B cell (primary cell): ENCODE data around the gene MARCHF3. TPM values are rescaled to one million over a fixed set of nuclear protein-coding genes. Genes with fewer than 3 reads are reported as not detected.

Experiments
- ATAC-seq: fragments of 200-7000 bp; cut with Tn5 transposase; one replicate; pipeline ENCODE4 v1.10.0; 2021; ENCODE audit warnings: low read depth, mild to moderate bottlenecking, moderate number of reproducible peaks, moderate library complexity
- CTCF ChIA-PET: fragments of 350-600 bp; sonication (Branson Sonifier 250); formaldehyde crosslinking; loops from one replicate; lab custom pipeline; 2021; ENCODE audit warnings: antibody characterized with exemption, inconsistent platforms; lab: Charles Lee
- POLR2A ChIA-PET: fragments of 350-600 bp; sonication (Branson Sonifier 250); formaldehyde crosslinking; loops from one replicate; lab custom pipeline; 2021; ENCODE audit warnings: antibody characterized with exemption; lab: Charles Lee
- DNase-seq: peaks from one replicate; pipeline ENCODE4 v3.0.0; 2013
- H2AFZ ChIP-seq: 2 replicates; pipeline ENCODE4 v1.6.1; 2012; ENCODE audit warnings: mild to moderate bottlenecking, low read depth, low read length; ENCODE audit not compliant: insufficient read depth, poor library complexity, severe bottlenecking
- H3K27ac ChIP-seq, 2 donors: 1 replicate in 1 of 2; 2 replicates in 1 of 2; pipeline ENCODE4 v1.5.1; 2012 to 2013; ENCODE audit warnings: low read length in 2 of 2, mild to moderate bottlenecking in 2 of 2, moderate library complexity in 1 of 2
- H3K27me3 ChIP-seq, 4 experiments: fragments of 200-600 bp in 1 of 4; sonication (generic) in 1 of 4; replicated peaks in 1 of 4; 1 replicate in 2 of 4; 2 replicates in 2 of 4; pipeline versions ENCODE4 v1.6.1 to v1.7.0; 2013 to 2016; ENCODE audit warnings: low read length in 3 of 4, mild to moderate bottlenecking in 2 of 4, mixed read lengths in 1 of 4, moderate library complexity in 1 of 4; ENCODE audit not compliant: insufficient read depth in 4 of 4, control insufficient read depth in 3 of 4; ENCODE audit errors: control extremely low read depth in 1 of 4
- H3K36me3 ChIP-seq, 2 experiments: replicated peaks in 1 of 2; 1 replicate in 1 of 2; 2 replicates in 1 of 2; pipeline versions ENCODE4 v1.6.1 to v1.7.1; 2013; ENCODE audit warnings: low read length in 1 of 2; ENCODE audit not compliant: insufficient read depth in 2 of 2, control insufficient read depth in 1 of 2; ENCODE audit errors: control extremely low read depth in 1 of 2, extremely low read depth in 1 of 2
- H3K4me1 ChIP-seq, 2 donors: fragments of 200-600 bp in 1 of 2; sonication (generic) in 1 of 2; 1 replicate in 1 of 2; 2 replicates in 1 of 2; pipeline versions ENCODE4 v1.5.1 to v1.6.1; 2013 to 2017; ENCODE audit warnings: low read length in 2 of 2; ENCODE audit not compliant: control insufficient read depth in 2 of 2, insufficient read depth in 2 of 2
- H3K4me2 ChIP-seq: replicated peaks from 2 replicates; pipeline ENCODE3; 2012; ENCODE audit warnings: mild to moderate bottlenecking, low read depth, low read length; ENCODE audit not compliant: poor library complexity, severe bottlenecking
- H3K4me3 ChIP-seq, 5 experiments: fragments of 200-600 bp in 1 of 5; sonication (generic) in 1 of 5; 1 replicate in 3 of 5; 2 replicates in 2 of 5; pipeline versions ENCODE4 v1.5.1 to v1.7.0; 2011 to 2016; ENCODE audit warnings: low read length in 4 of 5, mild to moderate bottlenecking in 4 of 5, low read depth in 2 of 5, control low read depth in 1 of 5, moderate library complexity in 1 of 5; ENCODE audit not compliant: insufficient read depth in 1 of 5; ENCODE audit errors: control extremely low read depth in 1 of 5, extremely low read depth in 1 of 5
- H3K79me2 ChIP-seq: fragments of 200-600 bp; sonication (generic); one replicate; pipeline ENCODE4 v1.6.0; 2016; ENCODE audit warnings: low read length; ENCODE audit not compliant: control insufficient read depth, insufficient read depth
- H3K9ac ChIP-seq: fragments of 200-600 bp; sonication (generic); 2 replicates; pipeline ENCODE4 v1.6.1; 2017; ENCODE audit warnings: mild to moderate bottlenecking, low read length, moderate library complexity
- H3K9me3 ChIP-seq, 3 donors: one replicate each; pipeline versions ENCODE4 v1.6.1 to v1.7.1; 2013; ENCODE audit warnings: low read length in 2 of 3; ENCODE audit not compliant: control insufficient read depth in 2 of 3, insufficient read depth in 1 of 3; ENCODE audit errors: control extremely low read depth in 1 of 3
- H4K20me1 ChIP-seq: 2 replicates; pipeline ENCODE4 v1.6.0; 2012; ENCODE audit warnings: mild to moderate bottlenecking, low read length; ENCODE audit not compliant: insufficient read depth, control insufficient read depth, poor library complexity, severe bottlenecking
- H3K27ac Mint-ChIP-seq: one replicate; pipeline ENCODE4 v1.8.0; 2021; ENCODE audit warnings: mixed read lengths
- H3K27me3 Mint-ChIP-seq: one replicate; pipeline ENCODE4 v1.8.0; 2021; ENCODE audit warnings: mixed read lengths
- H3K4me1 Mint-ChIP-seq: one replicate; pipeline ENCODE4 v1.8.0; 2021; ENCODE audit warnings: mixed read lengths
- H3K4me3 Mint-ChIP-seq: one replicate; pipeline ENCODE4 v1.8.0; 2021; ENCODE audit warnings: mixed read lengths
- H3K9me3 Mint-ChIP-seq: one replicate; pipeline ENCODE4 v1.8.0; 2022; ENCODE audit warnings: mixed read lengths; ENCODE audit not compliant: insufficient read depth
- CTCF ChIP-seq: fragments of 200-600 bp; IDR thresholded peaks from one replicate; pipeline ENCODE4 v1.8.0; 2022; ENCODE audit warnings: antibody characterized with exemption, mild to moderate bottlenecking
- EZH2 ChIP-seq: IDR thresholded peaks from 2 replicates; pipeline ENCODE4 v1.6.1; 2012; ENCODE audit warnings: borderline replicate concordance, low read depth, mild to moderate bottlenecking, moderate library complexity, low read length; ENCODE audit not compliant: insufficient read depth, poor library complexity, severe bottlenecking
- WGBS: methylation state at CpG from one replicate; pipeline ENCODE4 v1.1.5; 2013; ENCODE audit warnings: missing lambda C conversion rate; ENCODE audit not compliant: insufficient coverage; 5-methylcytosine and 5-hydroxymethylcytosine counted together
- intact Hi-C: fragments of 100-400 bp; cut with micrococcal nuclease; formaldehyde crosslinking; loops from one replicate; pipeline ENCODE4 v1.10.0; 2022
- polyA plus RNA-seq: library from polyadenylated mRNA; depleted of rRNA; stranded (reverse); fragments of >200 nt; gene quantifications from 2 replicates; pipeline ENCODE4 v1.2.3, GENCODE V29; 2012
- total RNA-seq, 2 donors: library from RNA; stranded (reverse); fragments of 120-200 nt in 1 of 2; gene quantifications; 1 replicate in 1 of 2; 2 replicates in 1 of 2; pipeline versions ENCODE4 v1.2.3 to v1.2.4, GENCODE V29; 2013 to 2022

Gene MARCHF3
- total and polyA plus RNA-seq, 2 donors (not counting 1 experiment from before 2014, with no cell fraction given), result 31.6 to 35.0 TPM

- no peak overlapping the region for H3K4me3 ChIP-seq
- peaks cover 0 to 5% (median 0%) of the 10 kb centered on the region in 3 donors for H3K9me3 ChIP-seq
- H3K36me3 ChIP-seq, result peaks cover 0 to 6% of the 10 kb centered on the region in 2 experiments
- ChIA-PET CTCF (interaction anchor here (0.9 to 1.3 kb wide), 4 partner anchors 10 to 28 kb away, joined by 3 to 4 read pairs (median 3); no protein-coding TSS in a partner anchor), POLR2A (no interaction called here)
- peaks cover 96% of the 10 kb centered on the region for H3K79me2 ChIP-seq
- no peak for DNase-seq
- TF ChIP-seq CTCF (no peak), EZH2 (no peak)
- no peaks in the 10 kb centered on the region for H3K27me3 ChIP-seq
- Mint-ChIP-seq H3K27me3 (no peaks in the 10 kb centered on the region), H3K4me3 (peak overlapping the region; percentile 9), H3K27ac (peak overlapping the region; percentile 32), H3K9me3 (no peaks in the 10 kb centered on the region), H3K4me1 (peaks cover 71% of the 10 kb centered on the region)
- H4K20me1 ChIP-seq, result no peaks in the 10 kb centered on the region
- H3K4me2 ChIP-seq, result peak overlapping the region; percentile 37
- H3K27ac ChIP-seq, result peak overlapping the region in 1 of 2 donors; percentile 63
- ATAC-seq, result no peak
- intact Hi-C loops, result loop anchor here (2.0 kb wide), 1 partner anchor 14 kb away; no protein-coding TSS in a partner anchor
- 100% methylated on average over 2 of the region's 3 CpGs for WGBS
- peaks cover 36 to 44% of the 10 kb centered on the region in 2 donors for H3K4me1 ChIP-seq
- H3K9ac ChIP-seq, result no peak overlapping the region
- no peak overlapping the region for H2AFZ ChIP-seq
Observed at GRCh38 chr5:126998895-126999570, 31.3 kb downstream of the MARCHF3 start.

GRCh38 chr5:126998201-126998631 is 32.1 kb downstream of the MARCHF3 start:
- intact Hi-C loops, result loop anchor here (2.0 kb wide), 1 partner anchor 15 kb away; no protein-coding TSS in a partner anchor
- no CpG with 5 or more reads among the region's 2 CpGs for WGBS
- H3K9me3 Mint-ChIP-seq, result no peaks in the 10 kb centered on the region
- DNase-seq (peak; percentile 29), ATAC-seq (peak; percentile 66)
- peaks cover 71% of the 10 kb centered on the region for H3K4me1 Mint-ChIP-seq
- peaks cover 0 to 6% of the 10 kb centered on the region in 2 experiments for H3K36me3 ChIP-seq
- CTCF ChIA-PET, result interaction anchor here (1.0 to 1.3 kb wide), 3 partner anchors 9 to 29 kb away, joined by 3 to 4 read pairs (median 3); no protein-coding TSS in a partner anchor
- no peaks in the 10 kb centered on the region for H3K9me3 ChIP-seq
- peak overlapping the region; percentile 3 for H3K4me3 Mint-ChIP-seq
- POLR2A ChIA-PET, result no interaction called here
- H3K4me3 ChIP-seq, result peak overlapping the region in 1 of 5 experiments; percentile 6
- peak overlapping the region; percentile 17 to 63 for H3K27ac ChIP-seq
- no peaks in the 10 kb centered on the region for H4K20me1 ChIP-seq
- peaks cover 98% of the 10 kb centered on the region for H3K79me2 ChIP-seq
- H3K4me1 ChIP-seq, result peaks cover 37 to 46% of the 10 kb centered on the region in 2 donors
- no peaks in the 10 kb centered on the region for H3K27me3 Mint-ChIP-seq
- peak overlapping the region; percentile 13 for H2AFZ ChIP-seq
- H3K4me2 ChIP-seq, result peak overlapping the region; percentile 37
- H3K27me3 ChIP-seq, result no peaks in the 10 kb centered on the region
- peak overlapping the region; percentile 75 for H3K27ac Mint-ChIP-seq
- no peak overlapping the region for H3K9ac ChIP-seq
- TF ChIP-seq CTCF, result no peak
- TF ChIP-seq EZH2, result no peak
